Gastrocnemius medialis (tissue), 4 donors: ENCODE data around the gene ACSL4. TPM values are rescaled to one million over a fixed set of nuclear protein-coding genes. Genes with fewer than 3 reads are reported as not detected.

Source experiments
- ATAC-seq, 2 donors: fragments of 150-250 bp; one replicate each; pipeline ENCODE4 v1.9.1; 2016
- DNase-seq, 2 donors: peaks; one replicate each; pipeline ENCODE4 v3.0.0-alpha.2; 2019
- H3K27ac ChIP-seq, 4 donors: fragments of 200-600 bp; sonication (generic); 1 replicate in 1 of 4; 2 replicates in 3 of 4; pipeline ENCODE4 v1.5.1; 2016 to 2018; ENCODE audit warnings: mild to moderate bottlenecking in 2 of 4, moderate library complexity in 1 of 4
- H3K27me3 ChIP-seq, 3 donors: fragments of 200-600 bp; sonication (generic) in 2 of 3; 1 replicate in 1 of 3; 2 replicates in 2 of 3; pipeline versions ENCODE4 v1.5.1 to v1.6.0; 2016 to 2019; ENCODE audit warnings: mild to moderate bottlenecking in 1 of 3, moderate library complexity in 1 of 3
- H3K36me3 ChIP-seq, 2 donors: fragments of 200-600 bp; sonication (generic) in 1 of 2; one replicate each; pipeline ENCODE4 v1.5.1; 2017 to 2018
- H3K4me1 ChIP-seq, 2 donors: fragments of 200-600 bp; sonication (generic) in 1 of 2; one replicate each; pipeline ENCODE4 v1.5.1; 2016 to 2017; ENCODE audit warnings: mild to moderate bottlenecking in 2 of 2
- H3K4me3 ChIP-seq, 4 donors: fragments of 200-600 bp; sonication (generic) in 3 of 4; 1 replicate in 1 of 4; 2 replicates in 3 of 4; pipeline ENCODE4 v1.5.1; 2016 to 2019; ENCODE audit warnings: mild to moderate bottlenecking in 2 of 4
- H3K9me3 ChIP-seq, 3 donors: fragments of 200-600 bp; sonication (generic) in 2 of 3; 1 replicate in 1 of 3; 2 replicates in 2 of 3; pipeline ENCODE4 v1.5.1; 2016 to 2019
- CTCF ChIP-seq, 5 experiments: fragments of 450-650 bp in 3 of 5; fragments of 200-600 bp in 2 of 5; sonication (generic) in 2 of 5; IDR thresholded peaks in 4 of 5; conservative IDR thresholded peaks in 1 of 5; 1 replicate in 4 of 5; 2 replicates in 1 of 5; pipeline ENCODE4 v1.5.1; 2016 to 2019; ENCODE audit warnings: antibody characterized with exemption in 5 of 5, mild to moderate bottlenecking in 3 of 5, moderate library complexity in 3 of 5
- POLR2A ChIP-seq, 2 donors: fragments of 450-650 bp; IDR thresholded peaks; one replicate each; pipeline ENCODE4 v1.6.1; 2017; ENCODE audit warnings: antibody characterized with exemption in 2 of 2, mild to moderate bottlenecking in 2 of 2, moderate library complexity in 2 of 2
- in situ Hi-C, 4 donors: fragments of 200-750 bp; cut with MboI; loops; one replicate each; pipeline versions ENCODE4 v1.15.0 to v1.8.0; 2017; ENCODE audit warnings: low sequenced_read_pairs in 4 of 4
- intact Hi-C: fragments of 100-400 bp; cut with DNase I; formaldehyde crosslinking; loops from one replicate; pipeline ENCODE4 v1.15.1; 2023; ENCODE audit warnings: low total_unique reads
- total RNA-seq, 4 donors: library from RNA; depleted of rRNA; stranded (reverse); fragments of >200 nt; gene quantifications; one replicate each; pipeline versions ENCODE4 v1.1.0 to v1.2.3, GENCODE V29; 2016

Gene ACSL4
- total RNA-seq = 100 to 1,000 TPM in 3 of 4 donors, 10 to 100 TPM in 1; 18.7 to 259 (median 132) TPM

- H3K27me3 ChIP-seq = no peaks in the 10 kb centered on the region
- H3K27ac ChIP-seq = peak within 1 kb of the TSS; percentile 82 to 91 (median 86)
- H3K4me3 ChIP-seq = peak within 1 kb of the TSS; percentile 62 to 85 (median 80)
- TF ChIP-seq POLR2A (IDR thresholded peaks at IDR 0.05) = peak; percentile 70 to 86
- no peak for TF ChIP-seq CTCF (IDR thresholded peaks at IDR 0.05 in 4 of 5, conservative IDR thresholded peaks at IDR 0.05 in 1 of 5)
- peak; percentile 74 to 85 for ATAC-seq
- peaks cover 0 to 5% of the 10 kb centered on the region in 2 donors for H3K4me1 ChIP-seq
- H3K36me3 ChIP-seq = no peaks in the 10 kb centered on the region
- intact Hi-C loops = loop anchor here (2.0 to 10.0 kb wide), 5 partner anchors 114 to 582 kb away; partner anchors contain the start of genes AMMECR1, NXT2 and TMEM164
- peak; percentile 65 to 80 for DNase-seq
- in situ Hi-C loops = no loop called here
- no peaks in the 10 kb centered on the region for H3K9me3 ChIP-seq
Observed at GRCh38 chrX:109732807-109733612, at the start of gene ACSL4. ACSL4 (minus strand) TSS chrX:109733257; CDS start chrX:109683363, 49,894 bp downstream.

GRCh38 chrX:109777749-109778148 is 44.7 kb upstream of the ACSL4 start:
- TF ChIP-seq CTCF (IDR thresholded peaks at IDR 0.05 in 4 of 5, conservative IDR thresholded peaks at IDR 0.05 in 1 of 5) (no peak), POLR2A (IDR thresholded peaks at IDR 0.05) (no peak)
- Histone ChIP-seq H3K27ac (no peak overlapping the region), H3K4me1 (no peaks in the 10 kb centered on the region), H3K27me3 (no peaks in the 10 kb centered on the region), H3K36me3 (no peaks in the 10 kb centered on the region), H3K4me3 (no peak overlapping the region), H3K9me3 (no peaks in the 10 kb centered on the region)
- intact Hi-C loops = no loop called here
- no peak for DNase-seq
- no peak for ATAC-seq
- in situ Hi-C loops = no loop called here

DNA sequence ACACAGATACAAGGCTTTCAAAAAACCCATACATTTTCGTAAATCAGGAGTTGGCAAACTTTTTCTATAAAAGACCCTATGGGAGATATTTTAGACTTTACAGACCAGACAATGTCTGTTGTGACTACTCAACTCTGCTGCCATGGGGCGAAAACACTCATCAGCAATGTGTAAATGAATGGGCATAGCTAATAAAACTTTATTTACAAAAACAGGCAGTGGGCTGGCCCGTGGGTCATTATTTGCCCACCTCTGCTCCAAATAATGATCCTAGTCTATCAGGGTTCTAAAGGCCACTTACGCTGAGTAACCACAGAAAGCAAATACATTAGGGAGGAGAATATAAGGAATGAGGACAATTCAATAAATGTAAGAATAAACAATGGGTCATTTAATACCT is 43.9 kb upstream of the ACSL4 start:
- in situ Hi-C loops = no loop called here
- Histone ChIP-seq H3K27ac (no peak overlapping the region), H3K27me3 (no peaks in the 10 kb centered on the region), H3K9me3 (no peaks in the 10 kb centered on the region), H3K4me1 (no peaks in the 10 kb centered on the region), H3K4me3 (no peak overlapping the region), H3K36me3 (no peaks in the 10 kb centered on the region)
- no peak for ATAC-seq
- no peak for DNase-seq
- TF ChIP-seq CTCF (IDR thresholded peaks at IDR 0.05 in 4 of 5, conservative IDR thresholded peaks at IDR 0.05 in 1 of 5) (no peak), POLR2A (IDR thresholded peaks at IDR 0.05) (no peak)
- intact Hi-C loops = no loop called here

DNA sequence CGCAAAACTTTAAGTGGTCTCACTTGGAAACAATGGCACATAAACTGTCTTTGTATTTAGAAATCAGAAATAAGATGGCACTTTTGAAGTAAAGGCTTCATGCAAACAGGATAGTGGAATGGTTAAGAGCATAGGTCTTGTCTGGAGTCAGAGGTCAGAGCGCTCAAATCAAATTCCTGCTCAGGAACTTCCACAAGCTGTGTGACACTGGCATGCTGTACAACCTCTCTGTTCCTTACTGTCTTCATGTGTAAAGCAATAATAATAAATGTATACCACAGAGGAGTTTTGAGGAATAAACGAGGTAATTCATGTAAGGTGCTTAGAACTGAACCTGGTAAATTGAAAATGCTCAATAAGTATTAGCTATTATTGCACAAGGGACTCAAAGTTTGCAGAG is 43.4 kb upstream of the ACSL4 start:
- intact Hi-C loops = no loop called here
- H3K27ac ChIP-seq = no peak overlapping the region
- no peak for DNase-seq
- H3K4me1 ChIP-seq = no peaks in the 10 kb centered on the region
- H3K4me3 ChIP-seq = no peak overlapping the region
- H3K36me3 ChIP-seq = no peaks in the 10 kb centered on the region
- H3K9me3 ChIP-seq = no peaks in the 10 kb centered on the region
- no peak for ATAC-seq
- in situ Hi-C loops = no loop called here
- H3K27me3 ChIP-seq = no peaks in the 10 kb centered on the region
- no peak for TF ChIP-seq POLR2A (IDR thresholded peaks at IDR 0.05)
- TF ChIP-seq CTCF (IDR thresholded peaks at IDR 0.05 in 4 of 5, conservative IDR thresholded peaks at IDR 0.05 in 1 of 5) = no peak
